ENCODE data around the gene SAYSD1. TPM values are rescaled to one million over a fixed set of nuclear protein-coding genes. Genes with fewer than 3 reads are reported as not detected.

The SAYSD1 gene
- total and polyA plus RNA-seq, 2 of the 8 experiments (the other 6 are each of a cell fraction or from before 2014, with no cell fraction given): 6.7 to 7.9 TPM

DNA sequence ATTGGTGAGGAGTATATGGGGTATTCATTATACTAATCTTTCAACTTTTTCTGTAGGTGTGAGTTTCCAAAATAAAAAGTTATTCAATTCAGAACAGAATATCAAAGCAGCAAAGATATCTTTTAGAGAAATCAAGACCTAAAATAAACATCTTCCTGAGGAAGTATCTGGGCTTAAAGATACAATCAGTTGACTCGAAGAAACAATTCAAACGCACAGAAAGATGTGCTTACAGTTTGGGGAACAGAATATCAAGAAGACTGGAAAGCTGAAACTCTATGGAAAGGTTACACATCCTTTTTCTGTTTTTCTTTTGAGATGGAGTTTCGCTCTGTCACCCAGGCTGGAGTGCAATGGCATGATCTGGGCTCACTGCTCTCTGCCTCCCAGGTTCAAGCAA lies 36.2 kb upstream of the SAYSD1 start:
- Histone ChIP-seq H4K5ac (ENCODE audit: insufficient read length, low read depth, low read length) (no peak overlapping the region), H3K4ac (replicated peaks; ENCODE audit: insufficient read length, low read depth, low read length) (no peak overlapping the region), H3K23ac (ENCODE audit: insufficient read length) (no peak overlapping the region), H3K56ac (replicated peaks; ENCODE audit: insufficient read length, low read depth, low read length) (no peak overlapping the region), H2BK15ac (ENCODE audit: low read length) (no peak overlapping the region), H4K20me1 (replicated peaks in 1 of 2; ENCODE audit: control insufficient read depth in 1 of 2, insufficient read depth in 2 of 2, low read length in 2 of 2) (no peaks in the 10 kb centered on the region), H3K79me2 (ENCODE audit: control insufficient read depth in 1 of 2, insufficient read depth in 2 of 2, low read length in 2 of 2) (no peaks in the 10 kb centered on the region), H3K27me3 (replicated peaks in 1 of 4; ENCODE audit: control insufficient read depth in 3 of 4, extremely low read depth in 1 of 4, insufficient read depth in 3 of 4, low read length in 3 of 4) (no peaks in the 10 kb centered on the region; a peak in 1 of 7 replicates), H2BK5ac (ENCODE audit: low read depth, low read length) (no peak overlapping the region), H4K8ac (ENCODE audit: extremely low read depth, insufficient read depth, low read length) (no peak overlapping the region), H2BK120ac (replicated peaks; ENCODE audit: low read depth, low read length) (no peak overlapping the region), H2AFZ (ENCODE audit: low read length) (no peak overlapping the region), H3K4me1 (replicated peaks in 1 of 4; ENCODE audit: control insufficient read depth in 3 of 4, insufficient read depth in 4 of 4, low read length in 3 of 4) (no peaks in the 10 kb centered on the region), H4K91ac (replicated peaks; ENCODE audit: insufficient read length, low read length) (no peak overlapping the region), H3K18ac (ENCODE audit: extremely low read depth, low read length) (no peak overlapping the region), H3K79me1 (ENCODE audit: low read depth, low read length) (no peaks in the 10 kb centered on the region), H2BK12ac (ENCODE audit: low read depth, low read length) (no peak overlapping the region), H3K9me3 (ENCODE audit: insufficient read depth in 2 of 2, low read depth in 1 of 2, low read length in 1 of 2) (no peaks in the 10 kb centered on the region), H3K4me3 (ENCODE audit: extremely low read depth in 1 of 4, insufficient read depth in 2 of 4, low read depth in 3 of 4, low read length in 4 of 4) (no peak overlapping the region), H3K23me2 (ENCODE audit: low read depth, low read length) (no peaks in the 10 kb centered on the region), H2BK20ac (ENCODE audit: low read length) (no peak overlapping the region), H3K4me2 (ENCODE audit: insufficient read depth in 1 of 2, low read depth in 2 of 2, low read length in 2 of 2) (no peak overlapping the region), H3K14ac (ENCODE audit: insufficient read length) (no peak overlapping the region), H3K9ac (replicated peaks in 1 of 4; ENCODE audit: extremely low read depth in 1 of 4, low read depth in 3 of 4, low read length in 3 of 4) (no peak overlapping the region), H3K36me3 (ENCODE audit: control insufficient read depth in 2 of 4, insufficient read depth in 4 of 4, low read length in 3 of 4) (no peaks in the 10 kb centered on the region), H2AK5ac (ENCODE audit: low read depth, low read length) (no peak overlapping the region), H3K27ac (ENCODE audit: low read depth, low read length) (no peak overlapping the region)
- POLR2A ChIA-PET (ENCODE audit: partially characterized antibody): no interaction called here
- WGBS, 2 experiments (ENCODE audit: extremely low coverage in 1 of 2, insufficient coverage in 1 of 2, insufficient read length in 1 of 2, insufficient replicate concordance in 2 of 2, low coverage in 1 of 2, low lambda C conversion rate in 2 of 2, missing lambda C conversion rate in 1 of 2): 92% methylated on average over 3 of the region's 3 CpGs; no CpG with 5 or more reads in 1 of the 2 experiments
- no peak for FAIRE-seq
- DNase-seq (ENCODE audit: low read depth in 1 of 2, low spot score in 2 of 2): no peak
- CTCF ChIA-PET (ENCODE audit: partially characterized antibody): interaction anchor here (1.0 to 2.7 kb wide), 7 partner anchors 8 to 167 kb away, joined by 3 to 33 read pairs (median 6); no protein-coding TSS in a partner anchor
- no peak for TF ChIP-seq POLR2A (IDR thresholded peaks at IDR 0.05; ENCODE audit: control extremely low read depth in 1 of 2, low read depth in 2 of 2, low read length in 2 of 2)
- TF ChIP-seq RXRA (IDR thresholded peaks at IDR 0.05; ENCODE audit: insufficient read depth, low read depth, low read length): no peak
- no peak for TF ChIP-seq MAFK (IDR thresholded peaks at IDR 0.05; ENCODE audit: low read depth, low read length)
- no peak for TF ChIP-seq EP300 (IDR thresholded peaks at IDR 0.05; ENCODE audit: borderline replicate concordance in 1 of 2, low read depth in 2 of 2, low read length in 2 of 2)
- TF ChIP-seq, protein P1, sequence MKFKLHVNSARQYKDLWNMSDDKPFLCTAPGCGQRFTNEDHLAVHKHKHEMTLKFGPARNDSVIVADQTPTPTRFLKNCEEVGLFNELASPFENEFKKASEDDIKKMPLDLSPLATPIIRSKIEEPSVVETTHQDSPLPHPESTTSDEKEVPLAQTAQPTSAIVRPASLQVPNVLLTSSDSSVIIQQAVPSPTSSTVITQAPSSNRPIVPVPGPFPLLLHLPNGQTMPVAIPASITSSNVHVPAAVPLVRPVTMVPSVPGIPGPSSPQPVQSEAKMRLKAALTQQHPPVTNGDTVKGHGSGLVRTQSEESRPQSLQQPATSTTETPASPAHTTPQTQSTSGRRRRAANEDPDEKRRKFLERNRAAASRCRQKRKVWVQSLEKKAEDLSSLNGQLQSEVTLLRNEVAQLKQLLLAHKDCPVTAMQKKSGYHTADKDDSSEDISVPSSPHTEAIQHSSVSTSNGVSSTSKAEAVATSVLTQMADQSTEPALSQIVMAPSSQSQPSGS (IDR thresholded peaks at IDR 0.05; ENCODE audit: low read length): no peak
- no peak for TF ChIP-seq GTF2F1 (IDR thresholded peaks at IDR 0.05; ENCODE audit: borderline replicate concordance, low read depth, low read length)
- no peak for TF ChIP-seq ZNF274 (IDR thresholded peaks at IDR 0.05; ENCODE audit: borderline replicate concordance, extremely low read depth, low read length)
- TF ChIP-seq CHD2 (IDR thresholded peaks at IDR 0.05; ENCODE audit: low read length): no peak

All from H1 (cell line).